GM12878 (cell line): Measurements from ENCODE around the gene STAM2. TPM values are rescaled to one million over a fixed set of nuclear protein-coding genes. Genes with fewer than 3 reads are reported as not detected.

ENCODE experiments used
- TARDBP ChIP-seq: IDR thresholded peaks from 2 replicates; pipeline ENCODE4 v1.6.1; 2016; ENCODE audit warnings: borderline replicate concordance
- polyA plus RNA-seq, 11 experiments: library from polyadenylated mRNA; depleted of rRNA in 4 of 11; unstranded in 6 of 11; stranded (reverse) in 5 of 11; fragments of >200 nt; fragmentation: Nextera tagmentation in 4 of 11; fragmentation: Illumina TruSeq in 1 of 11; extraction: Ambion mirVana in 4 of 11; extraction: Trizol in 1 of 11; gene quantifications; 1 replicate in 1 of 11; 2 replicates in 10 of 11; pipeline versions ENCODE4 v1.2.1 to v1.2.3, GENCODE V29; 2011 to 2016; ENCODE audit warnings: inconsistent platforms in 2 of 11, missing spikeins in 2 of 11, low read depth in 1 of 11
- small RNA-seq: library from RNA; depleted of rRNA; stranded (forward); fragments of <200 nt; gene quantifications from one replicate; pipeline ENCODE3, GENCODE V24; 2014
- total RNA-seq, 4 experiments: library from RNA; depleted of rRNA in 3 of 4; stranded (reverse); fragments of >200 nt in 3 of 4; fragmentation: Illumina TruSeq in 1 of 4; extraction: Trizol in 1 of 4; gene quantifications; 2 replicates each; pipeline versions ENCODE4 v1.2.1 to v1.2.3, GENCODE V29; 2013 to 2021
- TF ChIP-seq, protein P1 (sequence below): IDR thresholded peaks from 2 replicates; pipeline ENCODE4 v1.6.1; 2011; ENCODE audit warnings: mild to moderate bottlenecking, low read depth, low read length, moderate library complexity; ENCODE audit not compliant: insufficient replicate concordance
- TF ChIP-seq, protein P2 (sequence below): fragments of 450-650 bp; formaldehyde crosslinking; IDR thresholded peaks from 2 replicates; pipeline ENCODE4 v1.4.0; 2022; ENCODE audit warnings: mild to moderate bottlenecking, moderate library complexity
- TF ChIP-seq, protein P3 (sequence below): IDR thresholded peaks from 2 replicates; pipeline ENCODE4 v1.6.1; 2012; ENCODE audit warnings: low read depth, low read length, improper control_type of control experiment
- TF ChIP-seq, protein P4 (sequence below): fragments of 450-650 bp; formaldehyde crosslinking; IDR thresholded peaks from 2 replicates; pipeline ENCODE4 v1.5.0; 2022; ENCODE audit warnings: mild to moderate bottlenecking, missing genetic modification characterization

The STAM2 gene
- total and polyA plus RNA-seq, 10 of the 15 experiments (the other 5 are each of a cell fraction or from before 2014, with no cell fraction given) = 4.4 to 21.6 (median 16.2) TPM

DNA sequence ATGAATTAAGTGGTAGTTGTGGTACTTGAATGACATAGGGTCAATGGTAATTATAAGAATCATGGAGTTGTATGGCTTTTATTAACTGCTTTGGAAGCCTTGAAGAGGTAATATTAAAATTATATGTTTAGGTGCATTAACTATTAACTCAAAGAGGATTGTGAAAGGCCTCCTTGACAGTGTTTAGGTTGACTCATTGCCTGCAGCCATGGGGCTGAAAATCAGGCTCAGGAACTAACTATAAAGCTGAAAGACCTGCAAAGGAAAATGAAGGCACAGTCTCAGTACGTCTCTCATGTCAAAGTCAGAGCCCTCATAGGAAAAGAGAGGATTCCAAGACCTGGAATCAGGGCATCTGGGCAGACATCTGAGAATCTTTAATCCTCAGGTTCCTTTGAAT is 107.7 kb downstream of the STAM2 start (continued):
- TF ChIP-seq, protein P1, sequence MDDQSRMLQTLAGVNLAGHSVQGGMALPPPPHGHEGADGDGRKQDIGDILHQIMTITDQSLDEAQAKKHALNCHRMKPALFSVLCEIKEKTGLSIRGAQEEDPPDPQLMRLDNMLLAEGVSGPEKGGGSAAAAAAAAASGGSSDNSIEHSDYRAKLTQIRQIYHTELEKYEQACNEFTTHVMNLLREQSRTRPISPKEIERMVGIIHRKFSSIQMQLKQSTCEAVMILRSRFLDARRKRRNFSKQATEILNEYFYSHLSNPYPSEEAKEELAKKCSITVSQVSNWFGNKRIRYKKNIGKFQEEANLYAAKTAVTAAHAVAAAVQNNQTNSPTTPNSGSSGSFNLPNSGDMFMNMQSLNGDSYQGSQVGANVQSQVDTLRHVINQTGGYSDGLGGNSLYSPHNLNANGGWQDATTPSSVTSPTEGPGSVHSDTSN = no peak
- TF ChIP-seq, protein P2, sequence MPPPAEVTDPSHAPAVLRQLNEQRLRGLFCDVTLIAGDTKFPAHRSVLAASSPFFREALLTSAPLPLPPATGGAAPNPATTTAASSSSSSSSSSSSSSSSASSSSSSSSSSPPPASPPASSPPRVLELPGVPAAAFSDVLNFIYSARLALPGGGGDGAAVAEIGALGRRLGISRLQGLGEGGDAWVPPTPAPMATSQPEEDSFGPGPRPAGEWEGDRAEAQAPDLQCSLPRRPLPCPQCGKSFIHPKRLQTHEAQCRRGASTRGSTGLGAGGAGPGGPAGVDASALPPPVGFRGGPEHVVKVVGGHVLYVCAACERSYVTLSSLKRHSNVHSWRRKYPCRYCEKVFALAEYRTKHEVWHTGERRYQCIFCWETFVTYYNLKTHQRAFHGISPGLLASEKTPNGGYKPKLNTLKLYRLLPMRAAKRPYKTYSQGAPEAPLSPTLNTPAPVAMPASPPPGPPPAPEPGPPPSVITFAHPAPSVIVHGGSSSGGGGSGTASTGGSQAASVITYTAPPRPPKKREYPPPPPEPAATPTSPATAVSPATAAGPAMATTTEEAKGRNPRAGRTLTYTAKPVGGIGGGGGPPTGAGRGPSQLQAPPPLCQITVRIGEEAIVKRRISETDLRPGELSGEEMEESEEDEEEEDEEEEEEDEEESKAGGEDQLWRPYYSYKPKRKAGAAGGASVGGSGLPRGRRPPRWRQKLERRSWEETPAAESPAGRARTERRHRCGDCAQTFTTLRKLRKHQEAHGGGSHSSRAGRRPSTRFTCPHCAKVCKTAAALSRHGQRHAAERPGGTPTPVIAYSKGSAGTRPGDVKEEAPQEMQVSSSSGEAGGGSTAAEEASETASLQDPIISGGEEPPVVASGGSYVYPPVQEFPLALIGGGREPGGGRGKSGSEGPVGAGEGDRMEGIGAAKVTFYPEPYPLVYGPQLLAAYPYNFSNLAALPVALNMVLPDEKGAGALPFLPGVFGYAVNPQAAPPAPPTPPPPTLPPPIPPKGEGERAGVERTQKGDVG (CRISPR knock-in tag) = no peak
- TF ChIP-seq, protein P3, sequence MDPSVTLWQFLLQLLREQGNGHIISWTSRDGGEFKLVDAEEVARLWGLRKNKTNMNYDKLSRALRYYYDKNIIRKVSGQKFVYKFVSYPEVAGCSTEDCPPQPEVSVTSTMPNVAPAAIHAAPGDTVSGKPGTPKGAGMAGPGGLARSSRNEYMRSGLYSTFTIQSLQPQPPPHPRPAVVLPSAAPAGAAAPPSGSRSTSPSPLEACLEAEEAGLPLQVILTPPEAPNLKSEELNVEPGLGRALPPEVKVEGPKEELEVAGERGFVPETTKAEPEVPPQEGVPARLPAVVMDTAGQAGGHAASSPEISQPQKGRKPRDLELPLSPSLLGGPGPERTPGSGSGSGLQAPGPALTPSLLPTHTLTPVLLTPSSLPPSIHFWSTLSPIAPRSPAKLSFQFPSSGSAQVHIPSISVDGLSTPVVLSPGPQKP = no peak
- TF ChIP-seq, protein P4, sequence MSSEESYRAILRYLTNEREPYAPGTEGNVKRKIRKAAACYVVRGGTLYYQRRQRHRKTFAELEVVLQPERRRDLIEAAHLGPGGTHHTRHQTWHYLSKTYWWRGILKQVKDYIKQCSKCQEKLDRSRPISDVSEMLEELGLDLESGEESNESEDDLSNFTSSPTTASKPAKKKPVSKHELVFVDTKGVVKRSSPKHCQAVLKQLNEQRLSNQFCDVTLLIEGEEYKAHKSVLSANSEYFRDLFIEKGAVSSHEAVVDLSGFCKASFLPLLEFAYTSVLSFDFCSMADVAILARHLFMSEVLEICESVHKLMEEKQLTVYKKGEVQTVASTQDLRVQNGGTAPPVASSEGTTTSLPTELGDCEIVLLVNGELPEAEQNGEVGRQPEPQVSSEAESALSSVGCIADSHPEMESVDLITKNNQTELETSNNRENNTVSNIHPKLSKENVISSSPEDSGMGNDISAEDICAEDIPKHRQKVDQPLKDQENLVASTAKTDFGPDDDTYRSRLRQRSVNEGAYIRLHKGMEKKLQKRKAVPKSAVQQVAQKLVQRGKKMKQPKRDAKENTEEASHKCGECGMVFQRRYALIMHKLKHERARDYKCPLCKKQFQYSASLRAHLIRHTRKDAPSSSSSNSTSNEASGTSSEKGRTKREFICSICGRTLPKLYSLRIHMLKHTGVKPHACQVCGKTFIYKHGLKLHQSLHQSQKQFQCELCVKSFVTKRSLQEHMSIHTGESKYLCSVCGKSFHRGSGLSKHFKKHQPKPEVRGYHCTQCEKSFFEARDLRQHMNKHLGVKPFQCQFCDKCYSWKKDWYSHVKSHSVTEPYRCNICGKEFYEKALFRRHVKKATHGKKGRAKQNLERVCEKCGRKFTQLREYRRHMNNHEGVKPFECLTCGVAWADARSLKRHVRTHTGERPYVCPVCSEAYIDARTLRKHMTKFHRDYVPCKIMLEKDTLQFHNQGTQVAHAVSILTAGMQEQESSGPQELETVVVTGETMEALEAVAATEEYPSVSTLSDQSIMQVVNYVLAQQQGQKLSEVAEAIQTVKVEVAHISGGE (CRISPR knock-in tag) = no peak
- TF ChIP-seq TARDBP = no peak
- TF ChIP-seq, all 136 proteins: peak for 0

Small RNAs within 50 kb of the gene (small RNA-seq; reads per million reads assigned to genes)
- gene RPL30P2 = not detected

Other genes starting within 250 kb of the STAM2 start
- gene CACNB4, start 76.7 kb downstream of the STAM2 start, total RNA-seq (2014; rRNA removed) = 13.1 and 17.7 TPM in 2 replicates
- 21.6 and 22.7 TPM in 2 replicates for gene CACNB4, start 76.7 kb downstream of the STAM2 start, total RNA-seq (2014; rRNA removed; fragmentation: Illumina TruSeq; extraction: Trizol)
- 18.2 and 19.4 TPM in 2 replicates for gene CACNB4, start 76.7 kb downstream of the STAM2 start, total RNA-seq (2021)
- gene CACNB4, start 76.7 kb downstream of the STAM2 start, polyA plus RNA-seq (2011; rRNA removed) = 2.0 and 3.2 TPM in 2 replicates
- gene CACNB4, start 76.7 kb downstream of the STAM2 start, polyA plus RNA-seq (2014; fragmentation: Illumina TruSeq; extraction: Trizol) = 18.3 and 20.6 TPM in 2 replicates
- gene CACNB4, start 76.7 kb downstream of the STAM2 start, polyA plus RNA-seq (2014; fragmentation: Nextera tagmentation; extraction: Ambion mirVana) = 1 to 10 TPM; 2.8 to 4.9 TPM
- gene CACNB4, start 76.7 kb downstream of the STAM2 start, polyA plus RNA-seq (2014; rRNA removed) = 7.7 and 8.4 TPM in 2 replicates
- 10 to 100 TPM in 1 of 2 experiments, 1 to 10 TPM in 1; 7.5 to 10.1 TPM for gene CACNB4, start 76.7 kb downstream of the STAM2 start, polyA plus RNA-seq (2016; fragmentation: Nextera tagmentation; extraction: Ambion mirVana)
- gene FMNL2, start 159.4 kb upstream of the STAM2 start, total RNA-seq (2014; rRNA removed) = 0.34 and 0.71 TPM in 2 replicates
- gene FMNL2, start 159.4 kb upstream of the STAM2 start, total RNA-seq (2014; rRNA removed; fragmentation: Illumina TruSeq; extraction: Trizol) = 0.36 and 0.37 TPM in 2 replicates
- gene FMNL2, start 159.4 kb upstream of the STAM2 start, total RNA-seq (2021) = 0.53 and 0.64 TPM in 2 replicates
- 9.9 and 13.7 TPM in 2 replicates for gene FMNL2, start 159.4 kb upstream of the STAM2 start, polyA plus RNA-seq (2011; rRNA removed)
- 0.43 and 0.51 TPM in 2 replicates for gene FMNL2, start 159.4 kb upstream of the STAM2 start, polyA plus RNA-seq (2014; fragmentation: Illumina TruSeq; extraction: Trizol)
- gene FMNL2, start 159.4 kb upstream of the STAM2 start, polyA plus RNA-seq (2014; fragmentation: Nextera tagmentation; extraction: Ambion mirVana) = under 1 TPM; 0.13 to 0.19 TPM
- 0.24 and 0.35 TPM in 2 replicates for gene FMNL2, start 159.4 kb upstream of the STAM2 start, polyA plus RNA-seq (2014; rRNA removed)
- gene FMNL2, start 159.4 kb upstream of the STAM2 start, polyA plus RNA-seq (2016; fragmentation: Nextera tagmentation; extraction: Ambion mirVana) = under 1 TPM; 0.30 to 0.35 TPM